WTC11 (cell line): ENCODE data around the gene DNTT.

Experiments
- ESRRA ChIP-seq: sonication (generic); formaldehyde crosslinking; IDR thresholded peaks from 2 replicates; pipeline ENCODE4 v1.8.1; 2022; ENCODE audit warnings: mild to moderate bottlenecking, missing genetic modification reagents, borderline replicate concordance
- NR2C2 ChIP-seq: sonication (generic); formaldehyde crosslinking; IDR thresholded peaks from 2 replicates; pipeline ENCODE4 v1.8.0; 2022; ENCODE audit warnings: mild to moderate bottlenecking, missing genetic modification reagents
- ZBTB21 ChIP-seq: sonication (generic); formaldehyde crosslinking; IDR thresholded peaks from 2 replicates; pipeline ENCODE4 v1.8.1; 2023; ENCODE audit warnings: mild to moderate bottlenecking, missing genetic modification reagents, borderline replicate concordance
- TF ChIP-seq, protein P1 (sequence below): fragments of 200-600 bp; IDR thresholded peaks from 2 replicates; pipeline ENCODE4 v1.8.0; 2022; ENCODE audit warnings: antibody characterized with exemption
- TF ChIP-seq, protein P2 (sequence below): fragments of 250-450 bp; sonication (Bioruptor Pico); IDR thresholded peaks from 2 replicates; pipeline ENCODE4 v2.1.2; 2022; ENCODE audit warnings: mild to moderate bottlenecking, moderate library complexity
- TF ChIP-seq, protein P3 (sequence below): sonication (generic); formaldehyde crosslinking; IDR thresholded peaks from 2 replicates; pipeline ENCODE4 v1.8.0; 2022; ENCODE audit warnings: mild to moderate bottlenecking, missing genetic modification reagents

DNA sequence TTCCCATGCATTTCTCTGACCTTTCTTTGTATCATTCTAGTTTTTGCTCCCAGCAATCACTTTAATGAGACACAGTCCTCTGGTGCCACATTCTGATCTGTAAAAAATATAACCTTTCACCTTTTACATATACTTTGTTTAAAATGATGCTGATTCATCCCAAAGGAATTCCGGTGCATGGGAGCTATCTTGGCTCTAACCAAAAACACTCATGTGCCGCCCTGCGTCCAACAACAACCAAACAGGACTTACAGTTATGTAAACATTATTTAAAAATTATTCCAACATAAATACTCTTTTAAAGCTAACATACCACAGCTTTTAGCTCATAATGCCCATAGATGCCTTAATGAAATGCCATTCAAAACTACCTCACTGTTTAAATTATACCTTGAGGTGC is 62.3 kb downstream of the DNTT start:
- TF ChIP-seq, protein P1, sequence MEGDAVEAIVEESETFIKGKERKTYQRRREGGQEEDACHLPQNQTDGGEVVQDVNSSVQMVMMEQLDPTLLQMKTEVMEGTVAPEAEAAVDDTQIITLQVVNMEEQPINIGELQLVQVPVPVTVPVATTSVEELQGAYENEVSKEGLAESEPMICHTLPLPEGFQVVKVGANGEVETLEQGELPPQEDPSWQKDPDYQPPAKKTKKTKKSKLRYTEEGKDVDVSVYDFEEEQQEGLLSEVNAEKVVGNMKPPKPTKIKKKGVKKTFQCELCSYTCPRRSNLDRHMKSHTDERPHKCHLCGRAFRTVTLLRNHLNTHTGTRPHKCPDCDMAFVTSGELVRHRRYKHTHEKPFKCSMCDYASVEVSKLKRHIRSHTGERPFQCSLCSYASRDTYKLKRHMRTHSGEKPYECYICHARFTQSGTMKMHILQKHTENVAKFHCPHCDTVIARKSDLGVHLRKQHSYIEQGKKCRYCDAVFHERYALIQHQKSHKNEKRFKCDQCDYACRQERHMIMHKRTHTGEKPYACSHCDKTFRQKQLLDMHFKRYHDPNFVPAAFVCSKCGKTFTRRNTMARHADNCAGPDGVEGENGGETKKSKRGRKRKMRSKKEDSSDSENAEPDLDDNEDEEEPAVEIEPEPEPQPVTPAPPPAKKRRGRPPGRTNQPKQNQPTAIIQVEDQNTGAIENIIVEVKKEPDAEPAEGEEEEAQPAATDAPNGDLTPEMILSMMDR = no peak
- TF ChIP-seq ZBTB21 (CRISPR knock-in tag) (no peak), ESRRA (CRISPR knock-in tag) (no peak), NR2C2 (CRISPR knock-in tag) (no peak)
- TF ChIP-seq, protein P2, sequence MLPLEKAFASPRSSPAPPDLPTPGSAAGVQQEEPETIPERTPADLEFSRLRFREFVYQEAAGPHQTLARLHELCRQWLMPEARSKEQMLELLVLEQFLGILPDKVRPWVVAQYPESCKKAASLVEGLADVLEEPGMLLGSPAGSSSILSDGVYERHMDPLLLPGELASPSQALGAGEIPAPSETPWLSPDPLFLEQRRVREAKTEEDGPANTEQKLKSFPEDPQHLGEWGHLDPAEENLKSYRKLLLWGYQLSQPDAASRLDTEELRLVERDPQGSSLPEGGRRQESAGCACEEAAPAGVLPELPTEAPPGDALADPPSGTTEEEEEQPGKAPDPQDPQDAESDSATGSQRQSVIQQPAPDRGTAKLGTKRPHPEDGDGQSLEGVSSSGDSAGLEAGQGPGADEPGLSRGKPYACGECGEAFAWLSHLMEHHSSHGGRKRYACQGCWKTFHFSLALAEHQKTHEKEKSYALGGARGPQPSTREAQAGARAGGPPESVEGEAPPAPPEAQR (CRISPR knock-in tag) = no peak
- TF ChIP-seq, protein P3, sequence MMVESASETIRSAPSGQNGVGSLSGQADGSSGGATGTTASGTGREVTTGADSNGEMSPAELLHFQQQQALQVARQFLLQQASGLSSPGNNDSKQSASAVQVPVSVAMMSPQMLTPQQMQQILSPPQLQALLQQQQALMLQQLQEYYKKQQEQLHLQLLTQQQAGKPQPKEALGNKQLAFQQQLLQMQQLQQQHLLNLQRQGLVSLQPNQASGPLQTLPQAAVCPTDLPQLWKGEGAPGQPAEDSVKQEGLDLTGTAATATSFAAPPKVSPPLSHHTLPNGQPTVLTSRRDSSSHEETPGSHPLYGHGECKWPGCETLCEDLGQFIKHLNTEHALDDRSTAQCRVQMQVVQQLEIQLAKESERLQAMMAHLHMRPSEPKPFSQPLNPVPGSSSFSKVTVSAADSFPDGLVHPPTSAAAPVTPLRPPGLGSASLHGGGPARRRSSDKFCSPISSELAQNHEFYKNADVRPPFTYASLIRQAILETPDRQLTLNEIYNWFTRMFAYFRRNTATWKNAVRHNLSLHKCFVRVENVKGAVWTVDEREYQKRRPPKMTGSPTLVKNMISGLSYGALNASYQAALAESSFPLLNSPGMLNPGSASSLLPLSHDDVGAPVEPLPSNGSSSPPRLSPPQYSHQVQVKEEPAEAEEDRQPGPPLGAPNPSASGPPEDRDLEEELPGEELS (CRISPR knock-in tag) = no peak
